Mesothelial cell of epicardium (in vitro differentiated cells): Measurements from ENCODE around the gene FBXO46. TPM values are rescaled to one million over a fixed set of nuclear protein-coding genes. Genes with fewer than 3 reads are reported as not detected.
"Not testable (repeated sequence)": the region's sequence is repeated elsewhere in the genome, so short reads cannot be mapped to it uniquely, and the experiment has no call there.

Experiments
- DNase-seq, 2 experiments: peaks; one replicate each; pipeline ENCODE4 v3.0.0; 2021; ENCODE audit warnings: low spot score in 2 of 2; ENCODE audit not compliant: unreplicated experiment in 2 of 2
- H3K27ac Mint-ChIP-seq: 2 replicates; pipeline ENCODE4 v1.8.0; 2021; ENCODE audit warnings: mixed read lengths
- H3K27me3 Mint-ChIP-seq: 2 replicates; pipeline ENCODE4 v1.8.0; 2021; ENCODE audit warnings: low read depth, mixed read lengths
- H3K36me3 Mint-ChIP-seq: 2 replicates; pipeline ENCODE4 v1.8.0; 2021; ENCODE audit warnings: mixed read lengths
- H3K4me1 Mint-ChIP-seq: 2 replicates; pipeline ENCODE4 v1.8.0; 2021; ENCODE audit warnings: mixed read lengths
- H3K4me3 Mint-ChIP-seq: 2 replicates; pipeline ENCODE4 v1.8.0; 2021; ENCODE audit warnings: mild to moderate bottlenecking, moderate library complexity, mixed read lengths
- H3K9me3 Mint-ChIP-seq: 2 replicates; pipeline ENCODE4 v1.8.0; 2021; ENCODE audit warnings: mixed read lengths
- CTCF ChIP-seq: fragments of 200-600 bp; sonication (generic); IDR thresholded peaks from one replicate; pipeline ENCODE4 v1.5.0; 2021; ENCODE audit warnings: antibody characterized with exemption; ENCODE audit not compliant: unreplicated experiment
- total RNA-seq: library from RNA; stranded (reverse); gene quantifications from 3 replicates; pipeline ENCODE4 v1.2.1, GENCODE V29; 2021

FBXO46 gene
- total RNA-seq, 1 donor from 2014 or later: 36.6 TPM

GRCh38 chr19:45757695-45758094 is 27.0 kb upstream of the FBXO46 start:
- Mint-ChIP-seq H3K9me3 (no peaks in the 10 kb centered on the region), H3K4me1 (no peaks in the 10 kb centered on the region), H3K27me3 (peaks cover 1% of the 10 kb centered on the region), H3K36me3 (no peaks in the 10 kb centered on the region), H3K27ac (no peak overlapping the region), H3K4me3 (no peak overlapping the region)
- no peak for DNase-seq
- no peak for TF ChIP-seq CTCF

- no peak for DNase-seq
- Mint-ChIP-seq H3K36me3 (no peaks in the 10 kb centered on the region), H3K4me3 (no peak overlapping the region), H3K27me3 (no peaks in the 10 kb centered on the region), H3K4me1 (no peaks in the 10 kb centered on the region), H3K9me3 (no peaks in the 10 kb centered on the region), H3K27ac (no peak overlapping the region)
- TF ChIP-seq CTCF: no peak
These were observed 23.6 kb upstream of the FBXO46 start for GRCh38 chr19:45754323-45754722.

- no peaks in the 10 kb centered on the region for H3K36me3 Mint-ChIP-seq
- no peaks in the 10 kb centered on the region for H3K27me3 Mint-ChIP-seq
- H3K27ac Mint-ChIP-seq: no peak overlapping the region
- no peak for TF ChIP-seq CTCF
- DNase-seq: no peak
- H3K4me3 Mint-ChIP-seq: no peak overlapping the region
- H3K4me1 Mint-ChIP-seq: no peaks in the 10 kb centered on the region
- no peaks in the 10 kb centered on the region for H3K9me3 Mint-ChIP-seq
These were observed 22.9 kb upstream of the FBXO46 start for GRCh38 chr19:45753548-45753947.

GRCh38 chr19:45752639-45753038 is 21.9 kb upstream of the FBXO46 start:
- H3K4me1 Mint-ChIP-seq: no peaks in the 10 kb centered on the region
- no peaks in the 10 kb centered on the region for H3K9me3 Mint-ChIP-seq
- no peak overlapping the region for H3K4me3 Mint-ChIP-seq
- no peak for TF ChIP-seq CTCF
- H3K27ac Mint-ChIP-seq: no peak overlapping the region
- no peaks in the 10 kb centered on the region for H3K27me3 Mint-ChIP-seq
- DNase-seq: no peak
- H3K36me3 Mint-ChIP-seq: no peaks in the 10 kb centered on the region

- H3K4me1 Mint-ChIP-seq, H3K36me3 Mint-ChIP-seq, H3K27ac Mint-ChIP-seq, H3K27me3 Mint-ChIP-seq, DNase-seq, H3K9me3 Mint-ChIP-seq, H3K4me3 Mint-ChIP-seq: not testable (repeated sequence)
These were observed 20.8 kb upstream of the FBXO46 start for GRCh38 chr19:45751483-45751882.

- Mint-ChIP-seq H3K27me3 (peaks cover 2% of the 10 kb centered on the region), H3K4me1 (no peaks in the 10 kb centered on the region), H3K36me3 (no peaks in the 10 kb centered on the region), H3K27ac (no peak overlapping the region), H3K4me3 (no peak overlapping the region), H3K9me3 (no peaks in the 10 kb centered on the region)
- TF ChIP-seq CTCF: no peak
- no peak for DNase-seq
These were observed 16.8 kb upstream of the FBXO46 start for GRCh38 chr19:45747513-45747912.
